RPMI8226 (cell line): ENCODE results near the gene MBOAT1.
A peak's percentile ranks its signal among the peaks of the same experiment; 100 is the strongest.

ENCODE experiments used
- DNase-seq: peaks from one replicate; pipeline ENCODE4 v3.0.0-alpha.2; 2015

Gene MBOAT1

DNA sequence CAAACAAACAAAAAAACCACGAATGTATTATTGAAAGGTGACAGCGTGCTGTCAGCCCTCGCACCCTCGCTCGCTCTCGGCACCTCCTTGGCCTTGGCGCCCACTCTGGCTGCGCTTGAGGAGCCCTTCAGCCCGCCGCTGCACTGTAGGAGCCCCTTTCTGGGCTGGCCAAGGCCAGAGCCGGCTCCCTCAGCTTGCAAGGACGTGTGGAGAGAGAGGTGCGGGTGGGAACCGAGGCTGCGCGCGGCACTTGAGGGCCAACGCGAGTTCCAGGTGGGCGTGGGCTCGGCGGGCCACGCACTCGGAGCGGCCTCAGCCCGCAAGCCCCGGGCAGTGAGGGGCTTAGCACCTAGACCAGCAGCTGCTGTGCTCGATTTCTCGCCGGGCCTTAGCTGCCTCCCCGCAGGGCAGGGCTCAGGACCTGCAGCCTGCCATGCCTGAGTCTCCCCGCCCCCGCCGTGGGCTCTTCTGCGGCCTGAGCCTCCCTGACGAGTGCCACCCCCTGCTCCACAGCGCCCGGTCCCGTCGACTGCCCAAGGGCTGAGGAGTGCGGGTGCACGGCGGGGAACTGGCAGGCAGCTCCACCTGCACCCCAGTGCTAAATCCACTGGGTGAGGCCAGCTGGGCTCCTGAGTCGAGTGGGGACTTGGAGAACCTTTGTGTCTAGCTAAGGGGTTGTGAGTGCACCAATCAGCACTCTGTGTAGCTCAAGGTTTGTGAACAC is 20.9 kb upstream of the MBOAT1 start:
- no peak for DNase-seq

- DNase-seq = no peak
These were observed 19.9 kb upstream of the MBOAT1 start for GRCh38 chr6:20232188-20232587.

DNA sequence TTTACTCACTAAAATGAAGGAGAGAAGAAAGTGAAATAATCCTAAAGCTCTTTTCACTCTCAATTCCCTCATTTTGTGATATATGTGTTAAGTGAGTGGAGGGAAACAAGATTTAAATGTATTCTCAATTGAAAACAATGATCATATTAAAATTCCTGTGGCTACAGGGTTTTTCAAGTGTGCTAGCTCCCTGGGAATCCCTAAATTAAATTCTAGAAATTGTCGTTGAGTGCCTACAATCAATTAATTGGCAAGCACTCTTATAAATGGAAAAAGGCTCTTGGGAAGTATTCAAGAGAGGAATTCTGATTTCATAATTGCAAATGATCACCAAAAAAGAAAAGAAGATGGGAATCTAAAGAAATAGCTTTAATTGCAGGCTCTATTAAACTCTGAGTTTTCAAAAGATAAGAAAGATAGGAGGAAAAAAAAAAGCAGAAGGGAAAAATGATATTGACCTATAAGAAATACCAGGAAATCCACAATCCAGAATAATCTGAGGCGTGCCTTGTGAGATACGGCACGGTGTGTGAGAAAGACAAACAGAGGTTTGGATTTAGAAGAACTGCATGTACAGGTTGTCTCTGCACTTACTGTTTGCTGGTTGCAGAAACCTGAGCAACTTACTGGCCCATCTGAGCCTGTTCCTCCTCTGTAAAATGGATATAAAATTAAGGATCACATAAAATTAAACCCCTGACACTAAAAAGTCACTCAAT is 18.3 kb upstream of the MBOAT1 start:
- no peak for DNase-seq

GRCh38 chr6:20229881-20230280 is 17.6 kb upstream of the MBOAT1 start:
- DNase-seq = no peak

DNA sequence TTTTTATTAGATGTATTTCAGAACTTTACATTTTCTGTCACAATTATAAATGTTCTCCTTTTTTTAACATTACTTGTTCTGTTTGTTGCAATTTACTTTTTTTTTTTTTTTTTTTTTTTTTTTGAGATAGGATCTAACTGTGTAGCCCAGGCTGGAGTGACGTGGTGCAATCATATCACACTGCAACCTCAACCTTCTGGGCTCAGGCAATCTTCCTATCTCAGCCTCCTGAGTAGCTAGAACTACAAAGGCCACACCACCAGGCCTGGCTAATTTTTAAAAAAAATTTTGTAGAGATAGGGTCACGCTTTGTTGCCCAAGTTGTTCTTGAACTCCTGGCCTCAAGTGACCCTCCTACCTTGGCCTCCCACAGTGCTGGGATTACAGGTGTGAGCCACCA is 15.1 kb upstream of the MBOAT1 start:
- DNase-seq = no peak

DNA sequence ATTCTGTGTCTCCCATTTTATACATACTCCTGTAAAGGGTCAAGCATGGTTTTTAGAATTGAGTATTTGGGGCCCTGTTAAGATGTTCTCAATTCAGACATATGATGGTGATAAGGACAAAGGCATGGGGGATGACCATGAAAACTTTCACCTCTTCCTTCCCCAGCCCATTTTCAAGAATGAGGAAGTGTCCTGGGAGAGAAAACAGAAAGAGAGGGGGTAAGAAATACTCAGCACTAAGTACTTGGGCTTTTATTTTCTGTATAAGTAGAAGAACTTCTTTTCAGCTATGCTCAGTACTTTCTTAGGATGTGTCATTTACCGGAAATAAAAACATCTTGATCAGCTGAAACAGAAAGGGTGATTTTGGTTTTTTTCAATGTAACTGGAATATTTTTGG is 10.9 kb upstream of the MBOAT1 start:
- peak; percentile 22 for DNase-seq

DNA sequence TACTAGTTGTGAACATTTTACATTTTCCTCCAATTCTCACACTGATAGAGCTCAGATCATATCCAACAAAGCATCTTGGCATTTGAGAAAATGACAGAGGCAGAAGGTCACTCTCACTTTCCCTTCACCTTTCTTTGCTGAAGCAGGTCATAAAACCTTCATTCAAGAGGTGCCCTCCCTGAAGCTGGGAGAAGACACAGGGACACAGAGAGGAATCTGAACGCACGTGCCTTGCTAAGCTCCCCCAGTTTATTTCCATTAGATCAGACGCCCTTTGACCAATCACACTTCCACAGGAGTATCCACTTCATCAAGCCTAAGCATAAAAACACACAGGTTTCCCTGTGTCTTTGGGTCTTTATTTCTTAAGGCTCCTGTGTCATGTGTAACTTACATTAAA is 9.2 kb upstream of the MBOAT1 start:
- no peak for DNase-seq

DNA sequence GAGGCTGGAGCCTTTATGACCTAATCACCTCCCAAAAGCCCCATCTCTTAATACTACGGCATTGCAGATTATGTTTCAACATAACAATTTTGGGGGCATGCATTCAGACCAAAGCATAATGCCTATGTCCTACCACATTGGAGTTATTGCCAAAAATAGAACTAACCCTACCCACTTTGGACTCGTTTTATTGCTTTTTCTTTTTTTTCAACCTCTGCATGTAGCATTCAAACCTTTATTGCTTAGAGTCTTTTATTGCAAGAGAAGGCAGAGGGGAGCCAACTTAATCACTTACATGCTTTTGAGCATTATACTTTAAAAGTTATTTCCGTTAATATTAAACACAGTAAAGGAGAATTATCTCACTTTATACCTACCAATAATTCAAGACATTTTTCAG is 8.1 kb upstream of the MBOAT1 start:
- DNase-seq = no peak

GRCh38 chr6:20217891-20218290 is 5.6 kb upstream of the MBOAT1 start:
- peak; percentile 45 for DNase-seq

GRCh38 chr6:20217324-20217855 is 5.1 kb upstream of the MBOAT1 start:
- peak; percentile 22 for DNase-seq

GRCh38 chr6:20215310-20215709 is 3.0 kb upstream of the MBOAT1 start:
- no peak for DNase-seq

DNA sequence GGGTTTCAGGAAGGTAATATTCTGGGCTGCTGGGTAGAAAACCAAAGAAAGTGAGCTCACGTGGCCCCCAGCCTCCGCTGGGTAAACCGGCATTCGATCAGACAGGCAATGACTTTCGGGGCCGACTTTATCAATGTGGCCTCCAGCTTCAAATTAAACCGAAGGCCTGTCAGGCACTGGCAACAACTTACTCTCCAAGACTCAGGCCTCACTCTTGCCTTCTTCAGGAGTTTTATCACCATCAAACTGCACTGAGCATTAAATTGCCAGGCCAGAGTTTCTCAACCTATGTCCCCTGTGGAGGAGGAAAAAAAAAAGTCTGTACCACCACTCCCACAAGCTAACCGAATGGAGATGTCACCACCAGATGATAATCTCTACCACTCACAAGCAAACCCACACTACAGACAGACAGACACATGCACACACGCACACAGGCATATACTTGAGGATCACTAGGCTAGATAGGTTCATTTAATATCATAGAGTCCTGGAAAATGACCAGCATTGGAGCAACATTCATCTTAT is 1.1 kb upstream of the MBOAT1 start:
- peak; percentile 53 for DNase-seq

- peak; percentile 71 for DNase-seq
These were observed 303 bp downstream of the MBOAT1 start for GRCh38 chr6:20211941-20212391.

DNA sequence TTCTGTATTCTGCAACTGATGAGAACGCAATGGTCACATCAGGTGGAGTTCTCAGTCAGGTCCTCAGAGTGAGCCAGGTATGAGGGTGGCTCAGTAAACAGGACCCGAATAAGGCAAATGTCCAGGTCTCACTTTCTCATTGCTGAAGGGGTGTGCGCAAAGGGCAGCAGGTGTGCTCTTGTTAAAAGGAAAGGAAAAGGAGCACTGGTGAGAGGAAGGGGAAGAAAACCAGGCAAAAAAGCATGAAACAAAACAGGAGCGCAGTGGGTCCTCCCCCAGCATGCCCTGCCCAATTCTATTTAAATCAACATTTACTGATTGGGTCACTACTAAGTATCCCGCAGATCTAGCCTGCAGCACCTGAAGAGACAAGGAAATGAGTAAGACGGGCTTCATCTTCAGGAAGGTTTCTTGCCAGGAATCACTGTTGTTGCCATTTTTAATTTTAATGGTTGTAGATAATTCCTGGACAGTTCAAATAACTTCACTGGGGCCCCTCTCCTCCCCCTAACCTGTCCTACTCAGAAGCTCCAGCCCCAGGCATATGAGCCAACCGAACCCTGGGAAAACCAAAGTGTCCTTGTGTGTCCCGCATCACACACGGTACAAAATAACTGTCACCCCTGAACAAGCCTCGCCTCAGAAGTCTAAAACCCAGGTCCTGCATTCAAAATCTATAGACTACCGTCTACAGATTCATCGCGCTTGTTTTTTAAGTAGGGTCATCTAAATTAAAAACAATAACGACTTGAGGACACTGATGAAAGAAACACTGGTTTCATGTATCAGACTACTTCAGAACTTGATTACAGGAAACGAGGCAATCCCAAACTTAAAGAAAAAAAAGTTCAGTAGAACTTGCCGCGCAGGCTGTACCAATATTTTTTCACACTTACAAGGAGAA is 980 bp downstream of the MBOAT1 start:
- peak; percentile 85 for DNase-seq

GRCh38 chr6:20210158-20210557 is 2.1 kb downstream of the MBOAT1 start:
- DNase-seq = no peak

DNA sequence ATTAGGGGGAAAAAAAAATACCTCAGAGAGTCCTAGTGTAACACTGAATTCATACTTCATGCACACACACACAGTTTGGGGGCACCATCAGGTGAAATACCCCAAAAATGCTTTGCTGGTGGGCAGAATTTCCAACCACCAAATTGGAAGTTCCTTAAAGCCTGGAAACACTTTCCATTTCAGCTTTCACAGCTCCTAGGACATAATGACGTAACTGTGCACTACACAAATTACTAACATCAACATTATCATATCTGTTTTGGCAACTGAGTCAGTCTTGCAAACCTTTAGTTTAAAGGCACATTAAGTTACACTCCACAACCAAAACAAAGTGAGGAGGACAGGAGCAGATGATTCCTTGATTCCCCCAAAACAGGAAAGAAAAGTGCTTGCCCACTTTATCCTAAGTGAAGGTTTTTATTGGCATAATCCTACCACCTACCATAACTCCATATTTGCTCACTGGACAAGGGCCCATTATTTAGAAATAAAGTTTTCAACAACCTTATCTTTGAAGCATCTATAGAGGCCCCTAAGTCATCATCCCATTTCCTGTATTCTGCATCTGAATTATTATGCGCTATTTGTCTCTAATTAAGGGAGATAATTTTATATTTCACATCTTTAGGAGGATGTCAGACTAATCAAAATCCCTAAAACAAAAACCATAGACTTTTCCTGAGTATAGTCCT is 3.4 kb downstream of the MBOAT1 start:
- DNase-seq = no peak

DNA sequence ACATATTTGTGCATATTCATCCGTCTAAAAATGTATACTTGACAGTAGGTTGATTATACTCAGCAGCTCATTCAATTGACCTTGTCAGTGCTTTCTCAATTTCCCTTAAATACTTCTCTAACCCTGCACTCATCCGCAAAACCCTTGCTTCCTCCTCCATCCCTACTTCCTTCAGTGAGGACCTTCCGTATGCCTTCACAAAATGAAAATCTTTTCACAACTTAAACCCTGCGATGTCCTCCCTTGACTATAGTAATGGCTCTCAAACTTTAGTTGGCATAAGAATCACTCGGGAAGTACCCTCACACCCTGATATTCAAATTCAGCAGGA is 5.2 kb downstream of the MBOAT1 start:
- no peak for DNase-seq

DNA sequence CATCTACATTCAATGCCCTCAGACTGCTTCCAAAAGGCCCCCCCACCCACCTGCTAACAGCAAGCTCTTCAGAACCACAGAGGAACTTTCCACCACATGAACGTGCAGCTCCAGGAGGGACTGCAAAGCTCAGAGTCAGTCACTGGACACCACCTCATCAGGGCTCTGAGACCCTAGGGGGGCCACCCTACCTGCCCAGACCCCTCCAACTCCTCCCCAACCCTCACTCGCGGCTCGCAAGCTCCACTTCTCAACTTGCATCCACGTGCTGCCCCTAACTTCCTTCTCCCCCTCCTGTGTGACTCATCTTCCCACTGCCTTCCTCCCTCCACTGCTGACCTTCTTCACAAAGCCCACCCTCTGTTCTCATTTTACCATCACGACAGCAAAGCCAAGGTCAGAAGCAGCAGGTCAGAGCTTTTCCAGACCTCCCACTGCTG is 6.5 kb downstream of the MBOAT1 start:
- DNase-seq = no peak

DNA sequence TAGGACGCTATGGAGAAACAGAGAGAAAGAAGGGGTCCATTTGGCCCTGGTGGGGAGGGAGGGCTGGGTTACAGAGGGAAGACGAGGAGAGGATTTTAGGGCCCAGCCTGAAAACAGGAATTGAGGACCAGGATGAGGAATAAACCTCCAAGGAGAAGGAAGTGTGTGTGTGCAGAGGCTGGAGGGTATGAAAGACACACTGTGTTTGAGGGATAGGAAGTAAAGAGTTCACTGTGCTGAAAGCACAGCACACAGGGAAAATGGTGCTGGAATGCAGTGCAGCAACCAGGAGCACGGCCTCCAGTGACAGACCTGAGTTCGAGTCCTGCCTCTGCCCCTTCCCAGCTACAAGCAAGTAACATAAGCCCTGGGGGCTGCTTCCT is 7.8 kb downstream of the MBOAT1 start:
- DNase-seq = no peak

- peak; percentile 51 for DNase-seq
These were observed 8.4 kb downstream of the MBOAT1 start for GRCh38 chr6:20203561-20204511.

DNA sequence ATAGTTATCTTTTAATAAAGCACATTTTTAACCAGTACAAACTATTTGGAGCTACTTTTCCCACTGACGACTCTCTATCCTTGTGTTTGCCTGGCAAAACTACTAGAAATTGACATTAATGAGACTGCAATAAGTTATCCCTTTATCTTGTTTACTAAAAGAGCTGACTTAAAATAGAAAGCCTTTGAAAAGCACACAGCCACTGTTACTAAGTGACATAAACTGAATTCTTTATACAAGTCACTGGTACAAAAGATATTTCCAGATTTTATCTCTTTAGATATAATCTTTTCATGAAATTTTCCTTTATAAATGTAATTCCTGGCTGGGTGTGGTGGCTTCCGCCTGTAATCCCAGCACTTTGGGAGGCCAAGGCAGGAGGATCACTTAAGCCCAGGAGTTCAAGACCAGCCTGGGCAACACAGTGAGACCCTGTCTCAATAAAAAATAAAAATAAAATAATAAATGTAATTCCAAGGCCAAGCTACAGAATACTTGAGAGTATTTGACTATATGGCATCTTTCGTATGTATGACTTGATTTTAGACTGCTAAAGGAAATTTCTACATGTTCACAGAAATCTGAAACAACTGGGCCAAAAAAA is 9.5 kb downstream of the MBOAT1 start:
- no peak for DNase-seq
